Tibial nerve (tissue), 4 donors: ENCODE measurements around the gene FAM204A. TPM values are rescaled to one million over a fixed set of nuclear protein-coding genes. Genes with fewer than 3 reads are reported as not detected.

ENCODE experiments used
- DNase-seq, 2 donors: peaks; one replicate each; pipeline ENCODE4 v3.0.0-alpha.2; 2019; ENCODE audit warnings: low spot score in 2 of 2
- H3K27ac ChIP-seq, 4 donors: fragments of 200-600 bp; sonication (generic) in 3 of 4; one replicate each; pipeline ENCODE4 v1.5.1; 2017 to 2019; ENCODE audit warnings: mild to moderate bottlenecking in 1 of 4
- H3K27me3 ChIP-seq, 2 donors: fragments of 200-600 bp; sonication (generic) in 1 of 2; one replicate each; pipeline versions ENCODE4 v1.5.1 to v1.6.0; 2017 to 2019
- H3K36me3 ChIP-seq, 3 donors: fragments of 200-600 bp; sonication (generic); one replicate each; pipeline ENCODE4 v1.5.1; 2018 to 2019
- H3K4me1 ChIP-seq, 4 donors: fragments of 200-600 bp; sonication (generic) in 3 of 4; one replicate each; pipeline ENCODE4 v1.5.1; 2017 to 2019
- H3K4me3 ChIP-seq, 4 donors: fragments of 200-600 bp; sonication (generic) in 3 of 4; one replicate each; pipeline ENCODE4 v1.5.1; 2017 to 2019; ENCODE audit warnings: mild to moderate bottlenecking in 1 of 4, moderate library complexity in 1 of 4
- H3K9me3 ChIP-seq, 4 donors: fragments of 200-600 bp; sonication (generic) in 3 of 4; one replicate each; pipeline ENCODE4 v1.5.1; 2017 to 2019
- EP300 ChIP-seq, 2 donors: sonication (generic); formaldehyde crosslinking; IDR thresholded peaks; one replicate each; pipeline ENCODE4 v1.6.1; 2017; ENCODE audit warnings: antibody characterized with exemption in 2 of 2, mild to moderate bottlenecking in 1 of 2
- POLR2A ChIP-seq, 2 donors: fragments of 450-650 bp; IDR thresholded peaks; one replicate each; pipeline ENCODE4 v1.6.1; 2017; ENCODE audit warnings: antibody characterized with exemption in 2 of 2, mild to moderate bottlenecking in 2 of 2, moderate library complexity in 2 of 2
- WGBS, 2 donors: methylation state at CpG; one replicate each; pipeline ENCODE4 v1.1.5; 2018; 5-methylcytosine and 5-hydroxymethylcytosine counted together
- total RNA-seq, 4 donors: library from RNA; depleted of rRNA; stranded (reverse); fragments of >200 nt; gene quantifications; one replicate each; pipeline ENCODE4 v1.1.0, GENCODE V29; 2016
- TF ChIP-seq, protein P1 (sequence below), 5 experiments: fragments of 200-600 bp in 3 of 5; fragments of 450-650 bp in 2 of 5; sonication (generic) in 3 of 5; IDR thresholded peaks; one replicate each; pipeline ENCODE4 v1.5.1; 2016 to 2019; ENCODE audit warnings: antibody characterized with exemption in 5 of 5, mild to moderate bottlenecking in 3 of 5, moderate library complexity in 2 of 5

Gene FAM204A
- total RNA-seq, 4 donors from 2014 or later, result 38.4 to 59.7 (median 39.5) TPM

DNA sequence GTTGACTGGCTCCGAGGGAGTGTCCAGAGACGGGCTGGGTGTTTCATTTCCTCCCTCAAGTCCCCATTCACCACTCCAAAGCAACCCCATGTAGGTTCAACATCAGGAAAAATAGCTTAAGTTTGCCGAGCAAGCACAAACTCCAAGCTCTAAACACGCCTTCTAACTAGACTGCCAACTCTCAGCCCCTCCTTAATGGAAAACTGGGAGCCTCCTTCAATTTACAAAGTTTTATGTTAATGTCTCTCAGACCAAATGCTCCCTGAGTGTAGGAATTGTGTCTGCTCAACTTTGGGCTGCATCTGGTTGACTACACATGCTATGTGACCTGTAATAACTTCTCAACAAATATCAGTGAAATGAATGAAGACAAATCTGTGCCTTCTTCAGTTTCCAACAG lies 87.5 kb downstream of the FAM204A start:
- Histone ChIP-seq H3K27ac (no peak overlapping the region), H3K4me3 (no peak overlapping the region), H3K27me3 (peaks cover 0 to 14% of the 10 kb centered on the region in 2 donors), H3K9me3 (no peaks in the 10 kb centered on the region), H3K36me3 (no peaks in the 10 kb centered on the region), H3K4me1 (no peaks in the 10 kb centered on the region)
- WGBS, 2 donors, result 60 to 64% methylated on average over 4 of the region's 4 CpGs
- TF ChIP-seq, protein P1, sequence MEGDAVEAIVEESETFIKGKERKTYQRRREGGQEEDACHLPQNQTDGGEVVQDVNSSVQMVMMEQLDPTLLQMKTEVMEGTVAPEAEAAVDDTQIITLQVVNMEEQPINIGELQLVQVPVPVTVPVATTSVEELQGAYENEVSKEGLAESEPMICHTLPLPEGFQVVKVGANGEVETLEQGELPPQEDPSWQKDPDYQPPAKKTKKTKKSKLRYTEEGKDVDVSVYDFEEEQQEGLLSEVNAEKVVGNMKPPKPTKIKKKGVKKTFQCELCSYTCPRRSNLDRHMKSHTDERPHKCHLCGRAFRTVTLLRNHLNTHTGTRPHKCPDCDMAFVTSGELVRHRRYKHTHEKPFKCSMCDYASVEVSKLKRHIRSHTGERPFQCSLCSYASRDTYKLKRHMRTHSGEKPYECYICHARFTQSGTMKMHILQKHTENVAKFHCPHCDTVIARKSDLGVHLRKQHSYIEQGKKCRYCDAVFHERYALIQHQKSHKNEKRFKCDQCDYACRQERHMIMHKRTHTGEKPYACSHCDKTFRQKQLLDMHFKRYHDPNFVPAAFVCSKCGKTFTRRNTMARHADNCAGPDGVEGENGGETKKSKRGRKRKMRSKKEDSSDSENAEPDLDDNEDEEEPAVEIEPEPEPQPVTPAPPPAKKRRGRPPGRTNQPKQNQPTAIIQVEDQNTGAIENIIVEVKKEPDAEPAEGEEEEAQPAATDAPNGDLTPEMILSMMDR (IDR thresholded peaks at IDR 0.05), result no peak
- no peak for TF ChIP-seq EP300 (IDR thresholded peaks at IDR 0.05)
- TF ChIP-seq POLR2A (IDR thresholded peaks at IDR 0.05), result no peak
- DNase-seq, result no peak

DNA sequence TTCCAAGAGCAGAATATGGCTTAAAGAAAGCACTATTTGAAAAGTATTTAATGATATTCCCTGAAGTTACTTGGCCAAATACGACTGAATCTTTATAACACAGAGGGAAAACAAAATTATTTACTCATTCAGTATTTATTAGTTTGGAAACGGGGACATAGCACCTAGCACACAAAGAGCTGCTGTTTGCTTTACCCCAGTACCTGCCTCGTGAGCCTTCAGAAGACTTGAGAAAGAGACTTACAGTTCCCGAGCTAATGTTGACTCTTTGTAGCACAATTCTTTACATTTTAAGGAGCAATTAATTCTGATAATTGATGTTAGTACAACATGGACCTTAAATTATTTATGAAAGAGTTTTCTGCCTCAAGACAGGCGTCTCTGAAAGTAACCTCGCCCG lies 88.7 kb downstream of the FAM204A start:
- H3K27ac ChIP-seq, result no peak overlapping the region
- 76 to 80% methylated on average over 7 of the region's 7 CpGs for WGBS, 2 donors
- no peak for DNase-seq
- H3K36me3 ChIP-seq, result no peaks in the 10 kb centered on the region
- no peaks in the 10 kb centered on the region for H3K9me3 ChIP-seq
- H3K4me1 ChIP-seq, result no peaks in the 10 kb centered on the region
- H3K4me3 ChIP-seq, result no peak overlapping the region
- H3K27me3 ChIP-seq, result peaks cover 0 to 26% of the 10 kb centered on the region in 2 donors
- TF ChIP-seq, protein P1 (IDR thresholded peaks at IDR 0.05), result no peak
- TF ChIP-seq EP300 (IDR thresholded peaks at IDR 0.05) (no peak), POLR2A (IDR thresholded peaks at IDR 0.05) (no peak)

DNA sequence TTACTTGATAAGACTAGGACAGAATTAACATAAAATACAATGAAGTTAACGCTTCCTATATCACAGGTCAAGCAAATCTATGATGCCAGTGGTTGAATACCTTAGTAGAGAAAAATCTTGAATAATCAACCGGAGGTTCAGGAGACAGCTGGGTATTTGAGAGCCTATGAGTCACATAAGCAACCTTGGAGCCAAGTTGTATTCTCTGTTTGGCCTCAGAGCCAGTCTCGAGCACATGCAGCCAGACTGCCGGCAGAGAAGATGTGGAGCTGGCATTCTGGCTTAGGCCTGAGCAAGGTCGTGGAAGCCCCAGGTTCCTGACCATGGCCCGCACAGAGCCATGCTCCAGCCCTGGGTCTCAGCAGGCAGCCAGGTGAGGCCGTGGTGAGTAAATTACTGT lies 90.3 kb downstream of the FAM204A start:
- Histone ChIP-seq H3K36me3 (no peaks in the 10 kb centered on the region), H3K4me1 (no peaks in the 10 kb centered on the region), H3K27ac (no peak overlapping the region), H3K9me3 (no peaks in the 10 kb centered on the region), H3K27me3 (peaks cover 0 to 39% of the 10 kb centered on the region in 2 donors), H3K4me3 (no peak overlapping the region)
- no peak for DNase-seq
- TF ChIP-seq, protein P1 (IDR thresholded peaks at IDR 0.05), result no peak
- 77 to 80% methylated on average over 7 of the region's 7 CpGs for whole genome bisulfite sequencing, 2 donors

DNA sequence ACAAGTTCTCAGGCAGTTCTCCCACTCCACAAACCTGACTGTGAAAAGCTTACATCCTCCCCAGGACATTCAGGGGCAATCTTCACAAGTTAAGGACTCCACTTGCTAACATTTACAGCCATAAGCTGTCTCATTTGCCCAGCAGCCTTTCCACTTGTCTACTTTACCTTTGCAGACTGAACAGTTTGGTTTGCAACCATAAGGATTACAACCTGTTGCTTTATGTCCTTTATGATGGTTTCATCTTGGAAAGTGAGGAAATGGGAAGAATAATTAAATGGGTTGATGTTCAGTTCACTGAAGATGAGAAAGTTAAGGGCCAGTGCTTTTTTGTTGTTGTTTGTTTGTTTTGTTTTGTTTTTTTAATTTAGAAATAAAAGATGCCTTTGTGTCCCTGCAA lies 92.4 kb downstream of the FAM204A start:
- Histone ChIP-seq H3K9me3 (no peaks in the 10 kb centered on the region), H3K27me3 (peaks cover 0 to 59% of the 10 kb centered on the region in 2 donors), H3K4me1 (no peaks in the 10 kb centered on the region), H3K27ac (no peak overlapping the region), H3K4me3 (no peak overlapping the region), H3K36me3 (no peaks in the 10 kb centered on the region)
- TF ChIP-seq POLR2A (IDR thresholded peaks at IDR 0.05), result no peak
- TF ChIP-seq, protein P1 (IDR thresholded peaks at IDR 0.05), result no peak
- no peak for TF ChIP-seq EP300 (IDR thresholded peaks at IDR 0.05)
- no peak for DNase-seq
